Measurements from ENCODE around the gene SYP.
"Not testable (repeated sequence)": the region's sequence is repeated elsewhere in the genome, so short reads cannot be mapped to it uniquely, and the experiment has no call there.

SYP gene

GRCh38 chrX:49165901-49166881 is 33.8 kb downstream of the SYP start:
- DNase-seq = peak; percentile 41

DNA sequence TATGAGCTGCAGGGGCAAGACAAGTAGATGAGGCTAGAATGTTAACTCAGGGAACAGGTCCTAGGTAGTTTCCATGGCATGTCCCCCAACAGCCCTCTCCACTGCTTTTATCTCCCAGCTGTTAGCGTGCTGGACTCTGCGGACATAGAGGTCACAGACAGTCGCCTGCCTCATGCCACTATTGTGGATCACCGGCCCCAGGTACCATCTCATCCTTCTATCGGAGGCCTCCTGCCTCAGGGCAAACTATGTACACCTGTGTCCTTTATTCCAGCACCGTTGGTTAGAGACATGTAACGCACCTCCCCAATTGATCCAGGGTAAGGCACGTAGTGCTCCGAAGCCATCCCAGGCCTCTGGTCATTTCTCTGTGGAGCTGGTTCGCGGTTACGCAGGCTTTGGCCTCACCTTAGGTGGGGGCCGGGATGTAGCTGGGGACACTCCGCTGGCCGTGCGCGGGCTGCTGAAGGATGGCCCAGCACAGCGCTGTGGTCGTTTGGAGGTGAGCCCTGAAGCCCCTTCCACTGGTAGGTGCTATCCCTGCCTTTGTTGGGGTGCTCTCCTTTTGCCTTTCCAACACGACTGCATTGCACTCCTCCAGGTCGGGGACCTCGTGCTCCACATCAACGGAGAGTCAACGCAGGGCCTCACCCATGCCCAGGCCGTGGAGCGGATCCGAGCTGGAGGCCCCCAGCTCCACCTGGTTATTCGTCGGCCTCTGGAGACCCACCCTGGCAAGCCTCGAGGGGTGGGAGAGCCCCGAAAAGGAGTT is 35.2 kb downstream of the SYP start:
- no peak for DNase-seq

DNA sequence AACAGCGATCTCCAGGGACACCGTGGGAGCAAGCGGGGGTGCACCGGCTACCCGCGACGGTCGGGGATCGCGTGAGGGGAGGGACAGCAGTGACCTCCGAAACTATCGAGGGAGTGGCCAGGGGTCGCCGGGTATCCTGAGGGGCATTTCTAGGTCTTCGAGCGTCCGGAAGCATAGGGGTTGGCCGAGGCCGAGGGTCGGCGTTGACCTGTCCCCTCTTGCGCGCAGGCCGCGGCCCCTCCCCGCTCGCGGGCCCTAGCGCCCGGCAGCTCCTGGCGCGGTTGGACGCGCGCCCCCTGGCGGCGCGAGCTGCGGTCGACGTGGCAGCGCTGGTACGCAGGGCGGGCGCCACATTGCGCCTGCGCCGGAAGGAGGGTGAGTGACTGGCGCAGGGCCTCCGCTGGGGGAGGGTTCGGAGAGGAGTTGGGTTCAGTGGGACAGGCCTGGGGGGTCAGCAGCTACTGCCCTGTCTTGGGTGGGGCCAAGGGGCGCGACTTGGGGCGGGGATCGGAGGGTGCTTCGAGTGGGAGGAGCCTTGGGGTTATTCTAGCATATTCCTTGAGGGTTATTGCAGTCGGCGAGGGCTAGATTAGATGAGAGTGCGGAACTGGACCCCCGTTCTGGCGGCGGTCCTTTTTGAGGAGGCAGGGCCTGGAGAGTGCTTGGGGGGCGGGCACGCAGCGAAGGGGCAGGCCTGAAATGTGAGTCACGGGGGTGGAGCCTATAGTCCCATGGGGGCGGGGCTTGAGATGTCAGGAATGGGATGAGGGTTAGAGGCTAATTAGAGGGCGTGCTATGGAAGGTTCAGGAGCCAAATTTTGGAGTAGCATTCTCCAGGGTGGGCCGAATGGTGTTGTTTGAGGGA is 36.2 kb downstream of the SYP start:
- peak; percentile 57 for DNase-seq

DNA sequence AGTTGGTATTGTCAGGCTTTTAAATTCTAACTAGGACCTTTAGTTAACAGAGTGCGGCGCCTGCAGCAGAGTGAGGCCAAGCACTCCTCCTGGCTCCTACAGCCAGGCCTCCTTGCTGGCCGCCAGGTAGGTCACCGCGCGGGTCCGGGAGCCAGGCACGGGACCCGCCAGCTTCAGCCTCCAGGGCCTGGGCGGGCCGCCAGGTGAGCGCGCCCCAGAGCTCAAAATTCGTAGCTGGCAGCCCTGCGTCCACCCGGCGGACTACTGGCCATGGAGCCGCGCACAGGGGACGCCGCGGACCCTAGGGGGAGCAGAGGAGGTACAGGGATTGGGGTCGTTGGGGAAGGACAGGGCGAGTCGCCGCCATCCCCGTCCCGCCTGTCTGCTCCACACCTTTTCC is 37.4 kb downstream of the SYP start, which contains the start of gene MAGIX:
MAGIX (plus strand) TSS at position 139 of the 400 bp plus-strand sequence; CDS start at position 271, 132 bp downstream.
- DNase-seq = no peak

DNA sequence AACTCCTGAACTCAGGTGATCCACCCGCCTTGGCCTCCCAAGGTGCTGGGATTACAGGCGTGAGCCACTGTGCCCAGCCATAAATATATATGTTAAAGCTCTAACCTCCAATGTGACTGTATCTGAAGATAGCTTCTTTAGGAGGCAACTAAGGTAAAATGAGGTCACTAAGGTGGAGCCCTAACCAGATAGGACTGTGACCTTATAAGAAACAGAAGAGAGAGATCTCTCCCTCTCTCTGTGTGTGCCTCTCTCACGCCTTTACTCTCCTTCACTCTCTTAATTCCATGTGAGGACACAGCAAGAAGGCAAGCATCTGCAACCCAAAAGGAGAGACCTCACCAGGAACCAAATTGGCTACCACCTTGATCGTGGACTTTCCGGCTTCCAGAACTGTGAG is 38.4 kb downstream of the SYP start:
- no peak for DNase-seq

DNA sequence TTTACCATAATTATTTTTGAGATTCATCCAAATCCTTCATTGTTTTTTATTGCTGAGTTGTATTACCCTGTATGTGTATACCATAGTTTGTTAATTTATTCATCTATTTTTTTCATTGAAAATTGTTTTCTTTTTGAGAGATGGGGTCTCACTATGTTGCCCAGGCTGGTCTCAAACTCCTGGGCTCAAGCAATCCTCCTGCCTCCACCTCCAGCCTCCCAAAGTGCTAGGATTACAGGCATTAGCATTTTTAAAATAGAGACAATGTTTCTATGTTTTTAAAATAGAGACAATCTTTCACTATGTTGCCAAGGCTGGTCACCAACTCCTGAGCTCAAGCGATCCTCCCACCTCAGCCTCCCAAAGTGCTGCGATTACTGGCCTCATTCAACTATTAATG is 39.1 kb downstream of the SYP start:
- no peak for DNase-seq

GRCh38 chrX:49157194-49157593 is 42.8 kb downstream of the SYP start:
- no peak for DNase-seq

DNA sequence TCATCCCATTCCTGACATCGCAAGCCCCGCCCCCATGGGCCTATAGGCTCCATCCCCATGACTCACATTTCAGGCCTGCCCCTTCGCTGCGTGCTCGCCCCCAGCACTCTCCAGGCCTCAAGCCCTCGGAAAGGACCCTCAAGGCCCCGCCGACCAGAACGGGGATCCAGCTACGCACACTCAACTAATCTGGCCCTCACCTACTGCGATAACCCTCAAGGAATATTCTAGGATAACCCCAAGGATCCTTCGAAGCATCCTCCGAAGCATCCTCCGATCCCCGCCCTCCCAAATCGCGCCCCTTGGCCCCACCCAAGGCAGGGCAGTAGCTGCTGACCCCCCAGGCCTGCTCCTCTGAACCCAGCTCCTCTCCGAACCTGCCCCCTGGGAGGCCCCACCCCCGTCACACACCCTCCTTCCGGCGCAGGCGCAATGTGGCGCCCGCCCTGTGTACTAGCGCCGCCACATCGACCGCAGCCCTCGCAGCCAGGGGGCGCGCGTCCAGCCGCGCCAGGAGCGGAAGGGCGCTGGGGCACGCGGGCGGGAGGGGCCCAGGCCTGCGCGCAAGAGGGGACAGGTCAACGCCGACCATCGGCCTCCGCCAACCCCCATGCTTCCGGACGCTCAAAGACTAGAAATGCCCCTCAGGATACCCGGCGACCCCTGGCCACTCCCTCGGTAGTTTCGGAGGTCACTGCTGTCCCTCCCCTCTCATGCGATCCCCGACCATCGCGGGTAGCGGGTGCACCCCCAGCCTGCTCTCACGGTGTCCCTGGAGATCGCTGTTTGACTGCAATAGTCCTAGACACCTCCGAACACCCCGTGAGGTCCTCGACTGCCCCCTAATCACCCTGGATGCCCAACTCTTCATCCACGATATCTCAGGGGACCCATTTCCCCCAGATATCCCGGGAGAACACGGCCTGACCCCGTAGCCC is 43.8 kb downstream of the SYP start:
- peak; percentile 74 for DNase-seq

- no peak for DNase-seq
Observed at GRCh38 chrX:49155243-49155899, 44.6 kb downstream of the SYP start.

DNA sequence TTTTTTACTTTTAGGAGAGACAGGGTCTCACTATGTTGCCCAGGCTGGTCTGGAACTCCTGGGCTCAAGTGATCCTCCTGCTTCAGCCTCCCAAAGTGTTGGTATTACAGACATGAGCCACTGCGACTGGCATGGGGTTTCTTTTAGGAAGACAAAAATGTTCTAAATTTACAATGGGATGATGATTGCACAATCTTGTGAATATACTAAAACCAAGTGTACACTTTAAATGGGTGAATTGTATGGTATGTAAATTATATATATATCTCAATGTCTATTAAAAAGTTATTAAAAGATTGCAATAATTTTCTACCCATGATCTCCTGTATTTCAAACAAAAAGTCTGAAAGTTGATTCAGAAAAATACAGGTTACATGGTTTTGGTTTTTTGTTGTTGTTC is 46.5 kb downstream of the SYP start:
- no peak for DNase-seq

DNA sequence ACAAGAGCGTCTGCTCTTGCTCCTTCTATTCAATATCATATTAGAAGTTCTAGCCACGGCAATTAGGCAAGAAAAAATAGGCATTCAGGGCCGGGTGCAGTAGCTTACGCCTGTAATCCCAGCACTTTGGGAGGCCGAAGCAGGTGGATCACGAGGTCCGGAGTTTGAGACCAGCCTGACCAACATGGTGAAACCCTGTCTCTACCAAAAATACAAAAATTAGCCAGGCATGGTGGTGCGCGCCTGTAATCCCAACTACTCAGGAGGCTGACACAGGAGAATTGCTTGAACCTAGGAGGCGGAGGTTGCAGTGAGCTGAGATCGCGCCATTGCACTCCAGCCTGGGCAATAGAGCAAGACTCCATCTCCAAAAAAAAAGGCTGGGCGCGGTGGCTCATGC is 50.7 kb downstream of the SYP start:
- DNase-seq = not testable (repeated sequence)

DNA sequence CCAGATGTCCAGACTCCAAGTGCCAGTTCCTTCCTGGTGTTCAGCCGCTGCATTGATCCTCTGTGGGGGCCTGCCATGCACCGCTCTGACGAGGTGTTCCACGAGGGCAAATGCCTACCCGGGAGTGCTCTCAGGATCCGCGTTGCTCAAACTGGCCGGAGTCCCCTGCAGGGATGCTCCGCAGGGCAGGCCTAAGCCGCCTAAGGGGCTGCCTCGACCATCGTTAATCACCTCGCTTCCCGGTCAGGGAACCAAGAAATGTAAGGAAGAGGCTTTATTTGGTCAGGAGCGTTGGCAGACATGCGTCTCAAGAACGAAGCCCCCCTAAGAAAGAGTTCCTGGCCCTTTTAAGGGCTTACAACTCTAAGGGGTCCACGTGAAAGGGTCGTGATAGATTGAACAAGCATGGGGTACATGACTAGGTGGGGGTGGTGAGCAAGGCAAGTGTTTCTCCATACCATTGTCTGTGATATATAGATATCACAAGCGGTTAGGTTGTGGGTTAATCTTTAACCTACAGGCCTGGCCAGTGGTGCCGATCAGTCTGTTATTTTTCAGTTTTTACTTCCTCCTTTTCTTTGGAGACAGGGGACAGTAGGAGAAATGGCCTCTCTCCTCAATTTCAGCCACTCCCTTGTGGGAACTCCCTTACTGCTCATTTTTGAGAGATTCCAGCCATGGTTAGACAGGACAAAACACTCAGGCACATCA is 51.4 kb downstream of the SYP start:
- DNase-seq = not testable (repeated sequence)

DNA sequence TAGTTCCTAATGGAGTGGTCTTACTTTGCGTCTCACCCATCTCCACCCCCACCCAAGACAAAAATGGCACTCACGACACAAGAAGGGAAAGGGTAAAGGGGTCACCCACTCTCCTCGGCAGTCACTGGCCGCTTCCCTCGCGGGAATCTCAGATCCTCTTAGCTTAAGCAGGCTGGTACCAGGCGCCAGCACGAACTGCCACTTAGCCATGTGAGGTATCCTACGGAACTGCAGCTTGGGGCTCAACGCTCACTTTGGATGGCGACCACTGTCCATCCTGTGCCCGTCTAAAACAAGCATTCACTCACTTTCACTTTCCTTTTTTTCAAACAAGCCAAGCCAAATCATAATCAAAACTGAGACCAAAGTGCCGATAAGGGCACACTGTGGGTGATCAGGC is 52.1 kb downstream of the SYP start:
- no peak for DNase-seq

GRCh38 chrX:49147282-49147681 is 52.7 kb downstream of the SYP start:
- no peak for DNase-seq

GRCh38 chrX:49143154-49143553 is 56.8 kb downstream of the SYP start:
- DNase-seq = not testable (repeated sequence)

DNA sequence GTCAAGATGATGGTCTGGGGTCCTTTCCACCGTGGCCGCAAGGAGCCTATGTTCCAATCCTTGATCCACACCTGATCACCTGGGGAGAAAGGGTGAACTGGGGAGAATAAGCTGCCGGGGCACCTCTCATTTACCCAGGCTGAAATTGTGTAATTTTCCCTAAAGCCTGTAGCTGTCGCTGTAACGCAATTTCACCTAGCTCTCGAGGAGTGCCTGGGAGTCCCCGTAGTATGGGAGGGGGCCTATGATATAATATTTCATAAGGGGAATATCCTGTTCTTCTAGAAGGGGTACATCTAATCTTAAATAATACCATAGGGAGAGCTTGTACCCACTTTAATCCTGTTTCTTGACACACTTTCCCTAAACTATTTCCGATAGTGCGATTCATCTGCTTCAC is 57.7 kb downstream of the SYP start:
- not testable (repeated sequence) for DNase-seq

DNA sequence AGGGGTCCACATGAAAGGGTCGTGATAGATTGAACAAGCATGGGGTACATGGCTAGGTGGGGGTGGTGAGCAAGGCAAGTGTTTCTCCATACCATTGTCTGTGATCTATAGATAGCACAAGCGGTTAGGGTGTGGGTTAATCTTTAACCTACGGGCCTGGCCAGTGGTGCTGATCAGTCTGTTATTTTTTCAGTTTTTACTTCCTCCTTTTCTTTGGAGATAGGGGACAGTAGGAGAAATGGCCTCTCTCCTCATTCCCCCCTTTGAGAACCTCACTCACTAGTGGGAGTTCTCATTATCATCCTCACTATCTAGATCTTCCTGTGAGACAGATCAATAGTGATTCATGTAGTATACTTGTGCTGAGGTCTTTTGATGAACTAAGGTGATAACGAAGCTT is 60.3 kb downstream of the SYP start:
- DNase-seq = no peak
